ENCODE results near the gene MYBPH.

The MYBPH gene

GRCh38 chr1:203180611-203181330 lies 5.1 kb upstream of the MYBPH start:
- Histone ChIP-seq H3K27me3 (ENCODE audit: control insufficient read depth, insufficient read depth, low read length, poor library complexity, severe bottlenecking) (no peaks in the 10 kb centered on the region), H3K4me1 (ENCODE audit: control insufficient read depth, insufficient read depth, low read length) (peaks cover 52% of the 10 kb centered on the region), H3K27ac (ENCODE audit: insufficient read depth, low read depth, low read length, poor library complexity, severe bottlenecking) (no peak overlapping the region), H3K36me3 (ENCODE audit: control insufficient read depth, insufficient read depth, low read length) (no peaks in the 10 kb centered on the region), H3K4me3 (ENCODE audit: insufficient read depth, low read depth, low read length) (no peak overlapping the region), H3K9me3 (ENCODE audit: control insufficient read depth, low read length) (no peaks in the 10 kb centered on the region)
- WGBS, 2 experiments = 93 to 97% methylated on average over 11 of the region's 11 CpGs

- Histone ChIP-seq H3K4me1 (ENCODE audit: control insufficient read depth, insufficient read depth, low read length) (peaks cover 43% of the 10 kb centered on the region), H3K9me3 (ENCODE audit: control insufficient read depth, low read length) (no peaks in the 10 kb centered on the region), H3K27ac (ENCODE audit: insufficient read depth, low read depth, low read length, poor library complexity, severe bottlenecking) (no peak overlapping the region), H3K4me3 (ENCODE audit: insufficient read depth, low read depth, low read length) (no peak overlapping the region), H3K36me3 (ENCODE audit: control insufficient read depth, insufficient read depth, low read length) (no peaks in the 10 kb centered on the region), H3K27me3 (ENCODE audit: control insufficient read depth, insufficient read depth, low read length, poor library complexity, severe bottlenecking) (no peaks in the 10 kb centered on the region)
- 89 to 90% methylated on average over 10 of the region's 10 CpGs for WGBS, 2 experiments
These were observed 4.0 kb upstream of the MYBPH start for GRCh38 chr1:203179667-203180005.

GRCh38 chr1:203178821-203179666 lies 3.4 kb upstream of the MYBPH start:
- H3K4me1 ChIP-seq (ENCODE audit: control insufficient read depth, insufficient read depth, low read length) = peaks cover 43% of the 10 kb centered on the region
- H3K27ac ChIP-seq (ENCODE audit: insufficient read depth, low read depth, low read length, poor library complexity, severe bottlenecking) = no peak overlapping the region
- H3K4me3 ChIP-seq (ENCODE audit: insufficient read depth, low read depth, low read length) = no peak overlapping the region
- no peaks in the 10 kb centered on the region for H3K9me3 ChIP-seq (ENCODE audit: control insufficient read depth, low read length)
- no peaks in the 10 kb centered on the region for H3K36me3 ChIP-seq (ENCODE audit: control insufficient read depth, insufficient read depth, low read length)
- H3K27me3 ChIP-seq (ENCODE audit: control insufficient read depth, insufficient read depth, low read length, poor library complexity, severe bottlenecking) = no peaks in the 10 kb centered on the region
- WGBS, 2 experiments = 91 to 95% methylated on average over 14 of the region's 14 CpGs

- 0 to 1% methylated on average over 4 to 5 of the region's 5 CpGs for WGBS, 2 experiments
- no peaks in the 10 kb centered on the region for H3K36me3 ChIP-seq (ENCODE audit: control insufficient read depth, insufficient read depth, low read length)
- peak overlapping the region; percentile 86 for H3K27ac ChIP-seq (ENCODE audit: insufficient read depth, low read depth, low read length, poor library complexity, severe bottlenecking)
- no peaks in the 10 kb centered on the region for H3K9me3 ChIP-seq (ENCODE audit: control insufficient read depth, low read length)
- peaks cover 45% of the 10 kb centered on the region for H3K4me1 ChIP-seq (ENCODE audit: control insufficient read depth, insufficient read depth, low read length)
- H3K27me3 ChIP-seq (ENCODE audit: control insufficient read depth, insufficient read depth, low read length, poor library complexity, severe bottlenecking) = no peaks in the 10 kb centered on the region
- H3K4me3 ChIP-seq (ENCODE audit: insufficient read depth, low read depth, low read length) = peak overlapping the region; percentile 7
These were observed 2.5 kb upstream of the MYBPH start for GRCh38 chr1:203178083-203178482.

- H3K4me1 ChIP-seq (ENCODE audit: control insufficient read depth, insufficient read depth, low read length) = peaks cover 50% of the 10 kb centered on the region
- H3K36me3 ChIP-seq (ENCODE audit: control insufficient read depth, insufficient read depth, low read length) = no peaks in the 10 kb centered on the region
- H3K9me3 ChIP-seq (ENCODE audit: control insufficient read depth, low read length) = no peaks in the 10 kb centered on the region
- H3K27me3 ChIP-seq (ENCODE audit: control insufficient read depth, insufficient read depth, low read length, poor library complexity, severe bottlenecking) = no peaks in the 10 kb centered on the region
- H3K27ac ChIP-seq (ENCODE audit: insufficient read depth, low read depth, low read length, poor library complexity, severe bottlenecking) = peak overlapping the region; percentile 86
- 42 to 47% methylated on average over 9 of the region's 9 CpGs for WGBS, 2 experiments
- H3K4me3 ChIP-seq (ENCODE audit: insufficient read depth, low read depth, low read length) = no peak overlapping the region
These were observed 1.9 kb upstream of the MYBPH start for GRCh38 chr1:203177470-203178039.

GRCh38 chr1:203177036-203177405 lies 1.4 kb upstream of the MYBPH start:
- Histone ChIP-seq H3K27ac (ENCODE audit: insufficient read depth, low read depth, low read length, poor library complexity, severe bottlenecking) (peak overlapping the region; percentile 86), H3K9me3 (ENCODE audit: control insufficient read depth, low read length) (no peaks in the 10 kb centered on the region), H3K36me3 (ENCODE audit: control insufficient read depth, insufficient read depth, low read length) (no peaks in the 10 kb centered on the region), H3K4me3 (ENCODE audit: insufficient read depth, low read depth, low read length) (no peak overlapping the region), H3K27me3 (ENCODE audit: control insufficient read depth, insufficient read depth, low read length, poor library complexity, severe bottlenecking) (no peaks in the 10 kb centered on the region), H3K4me1 (ENCODE audit: control insufficient read depth, insufficient read depth, low read length) (peaks cover 49% of the 10 kb centered on the region)
- 88 to 94% methylated on average over 6 of the region's 6 CpGs for WGBS, 2 experiments

GRCh38 chr1:203176273-203177035 lies 828 bp upstream of the MYBPH start:
- H3K4me3 ChIP-seq (ENCODE audit: insufficient read depth, low read depth, low read length) = no peak overlapping the region
- 96 to 97% methylated on average over 9 of the region's 9 CpGs for WGBS, 2 experiments
- no peaks in the 10 kb centered on the region for H3K9me3 ChIP-seq (ENCODE audit: control insufficient read depth, low read length)
- no peaks in the 10 kb centered on the region for H3K27me3 ChIP-seq (ENCODE audit: control insufficient read depth, insufficient read depth, low read length, poor library complexity, severe bottlenecking)
- no peak overlapping the region for H3K27ac ChIP-seq (ENCODE audit: insufficient read depth, low read depth, low read length, poor library complexity, severe bottlenecking)
- H3K36me3 ChIP-seq (ENCODE audit: control insufficient read depth, insufficient read depth, low read length) = no peaks in the 10 kb centered on the region
- peaks cover 45% of the 10 kb centered on the region for H3K4me1 ChIP-seq (ENCODE audit: control insufficient read depth, insufficient read depth, low read length)

GRCh38 chr1:203175827-203176241 lies 208 bp upstream of the MYBPH start:
- no peaks in the 10 kb centered on the region for H3K27me3 ChIP-seq (ENCODE audit: control insufficient read depth, insufficient read depth, low read length, poor library complexity, severe bottlenecking)
- no peaks in the 10 kb centered on the region for H3K36me3 ChIP-seq (ENCODE audit: control insufficient read depth, insufficient read depth, low read length)
- no peak overlapping the region for H3K27ac ChIP-seq (ENCODE audit: insufficient read depth, low read depth, low read length, poor library complexity, severe bottlenecking)
- H3K4me3 ChIP-seq (ENCODE audit: insufficient read depth, low read depth, low read length) = no peak overlapping the region
- WGBS, 2 experiments = 93 to 94% methylated on average over 9 of the region's 9 CpGs
- peaks cover 45% of the 10 kb centered on the region for H3K4me1 ChIP-seq (ENCODE audit: control insufficient read depth, insufficient read depth, low read length)
- no peaks in the 10 kb centered on the region for H3K9me3 ChIP-seq (ENCODE audit: control insufficient read depth, low read length)

- H3K4me1 ChIP-seq (ENCODE audit: control insufficient read depth, insufficient read depth, low read length) = peaks cover 43% of the 10 kb centered on the region
- no peaks in the 10 kb centered on the region for H3K9me3 ChIP-seq (ENCODE audit: control insufficient read depth, low read length)
- H3K36me3 ChIP-seq (ENCODE audit: control insufficient read depth, insufficient read depth, low read length) = no peaks in the 10 kb centered on the region
- no peaks in the 10 kb centered on the region for H3K27me3 ChIP-seq (ENCODE audit: control insufficient read depth, insufficient read depth, low read length, poor library complexity, severe bottlenecking)
- WGBS, 2 experiments = 95 to 96% methylated on average over 12 of the region's 12 CpGs
- no peak overlapping the region for H3K4me3 ChIP-seq (ENCODE audit: insufficient read depth, low read depth, low read length)
- H3K27ac ChIP-seq (ENCODE audit: insufficient read depth, low read depth, low read length, poor library complexity, severe bottlenecking) = no peak overlapping the region
These were observed 1.2 kb downstream of the MYBPH start for GRCh38 chr1:203174324-203174985.

Measured in ectodermal cell (in vitro differentiated cells).